CD4-positive, alpha-beta T cell (primary cell): Measurements from ENCODE around the gene DERL2. TPM values are rescaled to one million over a fixed set of nuclear protein-coding genes. Genes with fewer than 3 reads are reported as not detected.

Experiments used
- ATAC-seq: fragments of 200-7000 bp; cut with Tn5 transposase; one replicate; pipeline ENCODE4 v1.10.0; 2022; ENCODE audit warnings: mild to moderate bottlenecking; ENCODE audit not compliant: poor library complexity
- CTCF ChIA-PET: fragments of 350-600 bp; sonication (Branson Sonifier 250); formaldehyde crosslinking; loops from one replicate; lab custom pipeline; 2021; ENCODE audit warnings: antibody characterized with exemption, inconsistent platforms; lab: Charles Lee
- POLR2A ChIA-PET: fragments of 350-600 bp; sonication (Branson Sonifier 250); formaldehyde crosslinking; loops from one replicate; lab custom pipeline; 2021; ENCODE audit warnings: antibody characterized with exemption, inconsistent platforms; lab: Charles Lee
- DNase-seq, 14 experiments: peaks; one replicate each; pipeline ENCODE4 v3.0.0-alpha.2; 2013 to 2020; ENCODE audit warnings: mixed read lengths in 2 of 14
- H3K27ac ChIP-seq, 2 donors: one replicate each; pipeline versions ENCODE4 v1.5.1 to v1.7.0; 2013; ENCODE audit warnings: low read length in 2 of 2, low read depth in 1 of 2, mild to moderate bottlenecking in 1 of 2
- H3K27me3 ChIP-seq, 2 experiments: 1 replicate in 1 of 2; 2 replicates in 1 of 2; pipeline versions ENCODE4 v1.6.1 to v1.7.0; 2013; ENCODE audit warnings: low read length in 2 of 2, control low read depth in 1 of 2, mild to moderate bottlenecking in 1 of 2, moderate library complexity in 1 of 2; ENCODE audit not compliant: insufficient read depth in 2 of 2, control insufficient read depth in 1 of 2
- H3K36me3 ChIP-seq: one replicate; pipeline ENCODE4 v1.6.1; 2013; ENCODE audit warnings: low read length, control low read depth; ENCODE audit not compliant: insufficient read depth
- H3K4me1 ChIP-seq: one replicate; pipeline ENCODE4 v1.6.1; 2013; ENCODE audit warnings: low read length, control low read depth; ENCODE audit not compliant: insufficient read depth
- H3K4me3 ChIP-seq: one replicate; pipeline ENCODE4 v1.5.1; 2013; ENCODE audit warnings: mild to moderate bottlenecking, low read length, moderate library complexity
- H3K9me3 ChIP-seq, 2 experiments: 1 replicate in 1 of 2; 2 replicates in 1 of 2; pipeline versions ENCODE4 v1.6.1 to v1.7.0; 2013; ENCODE audit warnings: low read length in 2 of 2, mild to moderate bottlenecking in 2 of 2, control low read depth in 1 of 2, moderate library complexity in 1 of 2; ENCODE audit not compliant: control insufficient read depth in 1 of 2, insufficient read depth in 1 of 2
- H3K27ac Mint-ChIP-seq: one replicate; pipeline ENCODE4 v1.8.0; 2020; ENCODE audit warnings: mixed read lengths
- H3K27me3 Mint-ChIP-seq: one replicate; pipeline ENCODE4 v1.8.0; 2021; ENCODE audit warnings: mixed read lengths
- H3K36me3 Mint-ChIP-seq: one replicate; pipeline ENCODE4 v1.8.0; 2021; ENCODE audit warnings: low read depth, mixed read lengths
- H3K4me1 Mint-ChIP-seq: one replicate; pipeline ENCODE4 v1.8.0; 2021; ENCODE audit warnings: low read depth, mixed read lengths
- H3K4me3 Mint-ChIP-seq: one replicate; pipeline ENCODE4 v1.8.0; 2020; ENCODE audit warnings: mild to moderate bottlenecking, mixed read lengths
- H3K9me3 Mint-ChIP-seq: one replicate; pipeline ENCODE4 v1.8.0; 2020; ENCODE audit warnings: mixed read lengths
- CTCF ChIP-seq: fragments of 200-600 bp; IDR thresholded peaks from one replicate; pipeline ENCODE4 v1.8.0; 2022; ENCODE audit warnings: antibody characterized with exemption, mild to moderate bottlenecking
- intact Hi-C, 2 experiments: fragments of 100-400 bp; cut with DNase I in 1 of 2; cut with micrococcal nuclease in 1 of 2; formaldehyde crosslinking; loops; one replicate each; pipeline versions ENCODE4 v1.15.1 to v1.9.0; 2023 to 2025; cut with DNase I, micrococcal nuclease
- total RNA-seq, 174 experiments: library from RNA in 2 of 174; stranded (reverse) in 2 of 174; gene quantifications; one replicate each; pipeline ENCODE4 v1.2.3 and lab custom pipeline; 2021 to 2026

DERL2 gene
- total RNA-seq, 2 experiments from 2014 or later, result 88.3 to 98.7 TPM

GRCh38 chr17:5502552-5502951, 16.6 kb upstream of the DERL2 start:
- Mint-ChIP-seq H3K36me3 (peaks cover 59% of the 10 kb centered on the region), H3K9me3 (no peaks in the 10 kb centered on the region), H3K4me3 (no peak overlapping the region), H3K27me3 (no peaks in the 10 kb centered on the region), H3K27ac (no peak overlapping the region), H3K4me1 (peaks cover 21% of the 10 kb centered on the region)
- ATAC-seq (no peak), DNase-seq (no peak)
- Histone ChIP-seq H3K4me3 (no peak overlapping the region), H3K4me1 (peaks cover 17% of the 10 kb centered on the region), H3K9me3 (no peaks in the 10 kb centered on the region), H3K27me3 (no peaks in the 10 kb centered on the region), H3K27ac (no peak overlapping the region), H3K36me3 (peaks cover 27% of the 10 kb centered on the region)
- CTCF ChIA-PET, result interaction anchor here (1.2 kb wide), 1 partner anchor 12 kb away, joined by 3 read pairs; no protein-coding TSS in a partner anchor
- POLR2A ChIA-PET, result no interaction called here
- TF ChIP-seq CTCF, result no peak
- intact Hi-C loops, result no loop called here

- ATAC-seq (no peak), DNase-seq (no peak)
- ChIA-PET CTCF (no interaction called here), POLR2A (interaction anchor here (1.0 to 5.4 kb wide), 2 partner anchors 15 to 82 kb away, joined by 5 to 51 read pairs; partner anchors contain the start of genes DERL2, MIS12, NUP88 and RPAIN)
- peak overlapping the region; percentile 14 to 15 for H3K27ac ChIP-seq
- H3K9me3 ChIP-seq, result no peaks in the 10 kb centered on the region
- Mint-ChIP-seq H3K9me3 (no peaks in the 10 kb centered on the region), H3K36me3 (peaks cover 59% of the 10 kb centered on the region), H3K27ac (peak overlapping the region; percentile 83), H3K4me1 (peaks cover 21% of the 10 kb centered on the region), H3K27me3 (no peaks in the 10 kb centered on the region), H3K4me3 (peak overlapping the region; percentile 62)
- peaks cover 17% of the 10 kb centered on the region for H3K4me1 ChIP-seq
- peaks cover 27% of the 10 kb centered on the region for H3K36me3 ChIP-seq
- intact Hi-C loops, result no loop called here
- H3K4me3 ChIP-seq, result no peak overlapping the region
- no peak for TF ChIP-seq CTCF
- no peaks in the 10 kb centered on the region for H3K27me3 ChIP-seq
Measured at GRCh38 chr17:5501685-5502084, 15.7 kb upstream of the DERL2 start.

- ChIA-PET CTCF (interaction anchor here (0.7 kb wide), 1 partner anchor 62 kb away, joined by 3 read pairs; the partner anchor contains the start of gene C1QBP), POLR2A (interaction anchor here (1.0 to 5.4 kb wide), 4 partner anchors 14 to 82 kb away, joined by 5 to 51 read pairs (median 8); partner anchors contain the start of genes DERL2, MIS12, NUP88 and RPAIN)
- peak; percentile 60 to 91 (median 74) for DNase-seq
- H3K27me3 ChIP-seq, result no peaks in the 10 kb centered on the region
- H3K9me3 ChIP-seq, result no peaks in the 10 kb centered on the region
- Mint-ChIP-seq H3K27ac (peak overlapping the region; percentile 83), H3K27me3 (no peaks in the 10 kb centered on the region), H3K36me3 (peaks cover 52% of the 10 kb centered on the region), H3K4me3 (peak overlapping the region; percentile 93), H3K4me1 (peaks cover 21% of the 10 kb centered on the region), H3K9me3 (no peaks in the 10 kb centered on the region)
- peak overlapping the region; percentile 64 for H3K4me3 ChIP-seq
- TF ChIP-seq CTCF, result no peak
- peak; percentile 95 for ATAC-seq
- intact Hi-C loops, result loop anchor here (1.0 kb wide), 2 partner anchors 13 to 14 kb away; partner anchors contain the start of genes DERL2 (in 1 of the 2) and MIS12 (in 1 of the 2)
- H3K36me3 ChIP-seq, result peaks cover 25% of the 10 kb centered on the region
- peak overlapping the region in 1 of 2 donors; percentile 14 for H3K27ac ChIP-seq
- H3K4me1 ChIP-seq, result peaks cover 17% of the 10 kb centered on the region
Measured at GRCh38 chr17:5500589-5501391, 14.8 kb upstream of the DERL2 start.
